22Rv1 (cell line): ENCODE results near the gene TMEM161B.
"Not testable (repeated sequence)": the region's sequence is repeated elsewhere in the genome, so short reads cannot be mapped to it uniquely, and the experiment has no call there.

Experiments used
- H3K27ac ChIP-seq: fragments of 450-650 bp; 2 replicates; pipeline ENCODE4 v1.5.1; 2017
- CTCF ChIP-seq: fragments of 450-650 bp; IDR thresholded peaks from 2 replicates; pipeline ENCODE4 v1.5.1; 2017; ENCODE audit warnings: mild to moderate bottlenecking
- ZFX ChIP-seq: fragments of 450-650 bp; IDR thresholded peaks from 2 replicates; pipeline ENCODE4 v1.6.1; 2017; ENCODE audit warnings: antibody characterized with exemption, borderline replicate concordance

Gene TMEM161B

GRCh38 chr5:88207575-88207974 lies 61.1 kb downstream of the TMEM161B start:
- no peak for TF ChIP-seq CTCF
- TF ChIP-seq ZFX = no peak
- no peak overlapping the region for H3K27ac ChIP-seq

- no peak overlapping the region for H3K27ac ChIP-seq
- no peak for TF ChIP-seq ZFX
- no peak for TF ChIP-seq CTCF
Observed at GRCh38 chr5:88203981-88204750, 64.5 kb downstream of the TMEM161B start.

- TF ChIP-seq ZFX (no peak), CTCF (no peak)
- H3K27ac ChIP-seq = no peak overlapping the region
Observed at GRCh38 chr5:88195636-88196035, 73.0 kb downstream of the TMEM161B start.

GRCh38 chr5:88193896-88194295 lies 74.7 kb downstream of the TMEM161B start:
- TF ChIP-seq CTCF (no peak), ZFX (no peak)
- H3K27ac ChIP-seq = no peak overlapping the region

GRCh38 chr5:88190106-88190834 lies 78.4 kb downstream of the TMEM161B start:
- no peak overlapping the region; the same call in 1 of the 2 replicates for H3K27ac ChIP-seq
- TF ChIP-seq CTCF (no peak), ZFX (no peak)

- H3K27ac ChIP-seq = not testable (repeated sequence)
Observed at GRCh38 chr5:88189484-88189883, 79.2 kb downstream of the TMEM161B start.

GRCh38 chr5:88188458-88189132 lies 80.0 kb downstream of the TMEM161B start:
- no peak overlapping the region for H3K27ac ChIP-seq
- TF ChIP-seq ZFX = no peak
- no peak for TF ChIP-seq CTCF
